ENCODE measurements around the gene MYRIP. TPM values are rescaled to one million over a fixed set of nuclear protein-coding genes. Genes with fewer than 3 reads are reported as not detected.
"Not testable (repeated sequence)": the region's sequence is repeated elsewhere in the genome, so short reads cannot be mapped to it uniquely, and the experiment has no call there.

MYRIP gene
- total RNA-seq, 2 experiments from 2014 or later, result not detected

- H3K9me3 Mint-ChIP-seq (ENCODE audit: low read depth), result peaks cover 4% of the 10 kb centered on the region
- H3K36me3 Mint-ChIP-seq, result no peaks in the 10 kb centered on the region
- H3K4me1 Mint-ChIP-seq, result no peaks in the 10 kb centered on the region
- H3K27me3 Mint-ChIP-seq, result peaks cover 4% of the 10 kb centered on the region
- CTCF ChIA-PET, result no interaction called here
- no peak overlapping the region for H3K27ac Mint-ChIP-seq
- ATAC-seq (no peak), DNase-seq (no peak)
- H3K4me3 Mint-ChIP-seq, result no peak overlapping the region
Observed at GRCh38 chr3:40020689-40021088, 211.3 kb downstream of the MYRIP start.

DNA sequence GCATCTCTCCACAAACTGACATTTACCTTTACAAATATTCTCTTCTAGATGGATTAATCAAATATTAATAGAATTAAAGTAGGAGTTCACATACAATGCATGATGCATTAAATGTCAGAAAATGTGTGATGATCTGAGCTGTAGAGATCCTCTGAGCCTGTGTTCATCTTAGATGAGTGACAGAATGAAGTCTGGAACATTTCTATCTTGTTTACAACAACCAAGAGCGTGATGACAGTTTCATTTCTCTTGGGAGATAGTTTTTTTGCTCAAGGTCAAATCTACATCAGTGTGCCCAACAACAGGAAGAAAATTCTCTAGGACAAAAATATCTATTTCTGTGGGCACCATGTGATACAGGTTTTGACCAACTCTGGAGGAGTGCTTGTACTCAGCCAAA is 211.9 kb downstream of the MYRIP start:
- Mint-ChIP-seq H3K4me3 (no peak overlapping the region), H3K36me3 (no peaks in the 10 kb centered on the region), H3K9me3 (ENCODE audit: low read depth) (peaks cover 9% of the 10 kb centered on the region), H3K27me3 (no peaks in the 10 kb centered on the region), H3K4me1 (no peaks in the 10 kb centered on the region), H3K27ac (no peak overlapping the region)
- DNase-seq, result no peak
- ATAC-seq, result no peak
- CTCF ChIA-PET, result no interaction called here

- no peak overlapping the region for H3K4me3 Mint-ChIP-seq
- H3K4me1 Mint-ChIP-seq, result no peaks in the 10 kb centered on the region
- no peak overlapping the region for H3K27ac Mint-ChIP-seq
- CTCF ChIA-PET, result no interaction called here
- peaks cover 13% of the 10 kb centered on the region for H3K9me3 Mint-ChIP-seq (ENCODE audit: low read depth)
- no peak for DNase-seq
- H3K36me3 Mint-ChIP-seq, result no peaks in the 10 kb centered on the region
- ATAC-seq, result no peak
- H3K27me3 Mint-ChIP-seq, result no peaks in the 10 kb centered on the region
Observed at GRCh38 chr3:40022297-40022827, 213.0 kb downstream of the MYRIP start.

GRCh38 chr3:40024526-40024925 is 215.1 kb downstream of the MYRIP start:
- H3K9me3 Mint-ChIP-seq (ENCODE audit: low read depth), result peaks cover 14% of the 10 kb centered on the region
- no peaks in the 10 kb centered on the region for H3K4me1 Mint-ChIP-seq
- H3K4me3 Mint-ChIP-seq, result no peak overlapping the region
- no peak overlapping the region for H3K27ac Mint-ChIP-seq
- no peaks in the 10 kb centered on the region for H3K36me3 Mint-ChIP-seq
- ATAC-seq (no peak), DNase-seq (no peak)
- no peaks in the 10 kb centered on the region for H3K27me3 Mint-ChIP-seq
- CTCF ChIA-PET, result no interaction called here

DNA sequence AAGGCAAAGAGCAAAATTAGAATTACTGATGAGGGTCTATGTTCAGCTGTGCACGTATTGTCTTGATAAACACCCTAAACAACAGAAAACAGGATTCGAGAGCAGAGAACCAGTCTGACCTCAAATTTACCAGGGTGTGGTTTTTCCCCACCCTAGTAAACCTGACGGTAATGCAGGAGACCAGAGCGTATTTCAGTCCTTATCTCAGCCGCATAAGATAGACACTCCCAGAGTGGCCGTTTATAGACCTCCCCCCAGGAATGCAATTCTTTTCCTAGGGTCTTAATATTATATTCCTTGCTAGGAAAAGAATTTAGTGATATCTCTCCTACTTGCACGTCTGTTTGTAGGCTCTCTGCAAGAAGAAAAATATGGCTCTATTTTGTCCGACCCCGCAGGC is 216.5 kb downstream of the MYRIP start:
- CTCF ChIA-PET, ATAC-seq, DNase-seq, H3K27ac Mint-ChIP-seq, H3K27me3 Mint-ChIP-seq, H3K4me3 Mint-ChIP-seq, H3K36me3 Mint-ChIP-seq, H3K4me1 Mint-ChIP-seq: not testable (repeated sequence)
- peaks cover 14% of the 10 kb centered on the region for H3K9me3 Mint-ChIP-seq (ENCODE audit: low read depth)

- DNase-seq (no peak), ATAC-seq (no peak)
- no peaks in the 10 kb centered on the region for H3K36me3 Mint-ChIP-seq
- H3K4me1 Mint-ChIP-seq, result no peaks in the 10 kb centered on the region
- CTCF ChIA-PET, result no interaction called here
- no peak overlapping the region for H3K27ac Mint-ChIP-seq
- no peak overlapping the region for H3K4me3 Mint-ChIP-seq
- H3K27me3 Mint-ChIP-seq, result no peaks in the 10 kb centered on the region
- H3K9me3 Mint-ChIP-seq (ENCODE audit: low read depth), result no peaks in the 10 kb centered on the region
Observed at GRCh38 chr3:40035177-40035576, 225.8 kb downstream of the MYRIP start.

DNA sequence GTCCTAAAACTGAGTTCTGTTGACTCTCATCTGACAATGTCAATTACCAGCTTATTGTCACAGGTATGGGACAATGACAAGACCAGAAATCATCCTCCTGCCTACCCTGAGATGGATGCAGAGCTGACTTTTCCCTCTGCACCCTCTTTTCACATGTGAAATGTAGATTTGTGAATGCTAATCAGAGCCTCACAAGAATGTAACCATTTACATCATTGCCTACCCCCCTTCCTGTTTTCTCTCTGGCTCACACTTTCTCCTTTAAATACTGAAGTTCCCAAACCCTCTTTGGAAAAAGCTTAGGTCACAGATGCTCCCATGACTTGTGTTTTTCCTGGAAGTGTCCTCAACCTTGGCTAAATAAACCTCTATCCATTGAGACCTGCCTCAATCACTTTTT is 228.2 kb downstream of the MYRIP start:
- no peaks in the 10 kb centered on the region for H3K9me3 Mint-ChIP-seq (ENCODE audit: low read depth)
- ATAC-seq, result no peak
- DNase-seq, result no peak
- no peaks in the 10 kb centered on the region for H3K36me3 Mint-ChIP-seq
- CTCF ChIA-PET, result no interaction called here
- no peaks in the 10 kb centered on the region for H3K27me3 Mint-ChIP-seq
- no peak overlapping the region for H3K27ac Mint-ChIP-seq
- no peak overlapping the region for H3K4me3 Mint-ChIP-seq
- H3K4me1 Mint-ChIP-seq, result no peaks in the 10 kb centered on the region

DNA sequence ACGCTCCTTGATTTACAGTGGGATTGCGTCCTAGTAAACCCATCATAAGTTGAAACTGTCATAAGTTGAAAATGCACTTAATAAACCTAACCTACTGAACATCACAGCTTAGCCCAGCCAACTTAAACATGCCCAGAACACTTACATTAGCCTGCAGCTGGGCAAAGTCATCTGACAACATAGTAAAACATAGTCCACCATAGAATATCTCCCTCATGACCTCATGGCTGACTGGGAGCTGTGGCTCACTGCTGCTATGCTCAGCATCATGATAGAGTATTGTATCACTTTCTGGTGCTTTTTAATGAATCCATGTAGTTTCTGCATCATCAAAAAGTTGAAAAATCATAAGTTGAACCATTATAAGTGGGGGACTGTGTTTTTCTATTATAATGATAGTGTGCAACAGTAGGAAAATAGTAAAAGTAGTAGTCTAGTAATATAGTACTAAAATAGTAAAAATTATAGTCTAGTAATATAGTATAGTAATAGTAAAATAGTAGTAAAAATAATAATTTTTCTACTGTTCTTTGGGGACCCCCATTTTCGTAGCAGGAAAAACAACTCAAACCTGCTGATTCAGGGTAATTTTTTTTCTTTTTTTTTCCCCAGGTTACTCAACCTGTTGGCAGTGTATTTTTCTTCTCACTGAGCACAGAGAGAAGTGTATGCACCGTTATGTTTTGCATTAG is 233.5 kb downstream of the MYRIP start:
- Mint-ChIP-seq H3K4me1 (no peaks in the 10 kb centered on the region), H3K9me3 (ENCODE audit: low read depth) (no peaks in the 10 kb centered on the region), H3K36me3 (no peaks in the 10 kb centered on the region), H3K27me3 (no peaks in the 10 kb centered on the region), H3K27ac (no peak overlapping the region), H3K4me3 (no peak overlapping the region)
- CTCF ChIA-PET, result no interaction called here
- ATAC-seq (no peak), DNase-seq (no peak)

- H3K4me1 Mint-ChIP-seq, result no peaks in the 10 kb centered on the region
- no peak overlapping the region for H3K27ac Mint-ChIP-seq
- no peak for ATAC-seq
Observed at GRCh38 chr3:40043444-40043755, 234.0 kb downstream of the MYRIP start.

DNA sequence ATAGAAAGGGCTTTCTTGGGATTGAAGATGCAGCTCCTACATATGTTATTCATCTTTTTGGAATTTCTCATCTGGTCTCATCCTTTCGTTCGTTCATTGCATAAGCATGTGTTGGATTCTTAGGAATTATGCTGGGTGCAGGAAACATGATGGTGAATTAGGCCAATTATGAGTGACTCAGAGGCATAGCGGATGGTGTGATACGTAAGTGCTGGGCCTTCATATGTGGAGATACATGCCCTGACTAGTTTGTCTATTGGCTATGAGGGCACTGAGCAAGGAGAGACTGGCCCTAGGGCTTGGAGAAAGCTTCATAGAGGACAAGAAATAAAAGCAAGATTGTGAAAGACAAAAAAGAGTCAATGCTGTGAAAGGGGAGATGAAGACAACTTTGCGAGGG is 235.1 kb downstream of the MYRIP start:
- H3K27ac Mint-ChIP-seq, result no peak overlapping the region
- ATAC-seq (no peak), DNase-seq (no peak)
- no peak overlapping the region for H3K4me3 Mint-ChIP-seq
- CTCF ChIA-PET, result no interaction called here
- no peaks in the 10 kb centered on the region for H3K9me3 Mint-ChIP-seq (ENCODE audit: low read depth)
- no peaks in the 10 kb centered on the region for H3K27me3 Mint-ChIP-seq
- no peaks in the 10 kb centered on the region for H3K36me3 Mint-ChIP-seq
- no peaks in the 10 kb centered on the region for H3K4me1 Mint-ChIP-seq

More at GRCh38 chr3:40043444-40043755, 234.0 kb downstream of the MYRIP start:
- no peaks in the 10 kb centered on the region for H3K36me3 Mint-ChIP-seq
- no peaks in the 10 kb centered on the region for H3K27me3 Mint-ChIP-seq
- H3K9me3 Mint-ChIP-seq (ENCODE audit: low read depth), result no peaks in the 10 kb centered on the region
- H3K4me3 Mint-ChIP-seq, result no peak overlapping the region
- no peak for DNase-seq
- CTCF ChIA-PET, result no interaction called here

DNA sequence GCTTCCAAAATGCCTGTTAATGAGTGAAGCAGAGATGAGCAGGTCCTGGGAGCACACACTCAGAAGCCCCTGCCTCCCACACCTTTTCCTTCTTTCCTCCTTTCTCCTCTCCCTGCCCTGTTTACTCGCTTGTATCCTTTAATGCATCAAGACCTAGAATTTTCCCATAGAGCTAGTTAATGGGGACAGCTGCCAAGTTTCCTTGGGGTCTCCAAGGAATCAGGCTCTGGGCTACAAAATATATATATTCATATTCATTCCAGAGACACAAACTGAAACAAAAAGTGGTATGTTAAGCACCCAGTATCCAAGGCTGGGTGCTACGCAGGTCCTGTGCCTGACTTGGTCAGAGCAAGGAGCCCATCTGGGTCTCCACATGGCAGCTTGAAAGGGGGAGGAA is 235.6 kb downstream of the MYRIP start:
- no peak for ATAC-seq
- H3K27me3 Mint-ChIP-seq, result peaks cover 2% of the 10 kb centered on the region
- no peak overlapping the region for H3K27ac Mint-ChIP-seq
- no peak overlapping the region for H3K4me3 Mint-ChIP-seq
- CTCF ChIA-PET, result no interaction called here
- no peaks in the 10 kb centered on the region for H3K4me1 Mint-ChIP-seq
- no peaks in the 10 kb centered on the region for H3K9me3 Mint-ChIP-seq (ENCODE audit: low read depth)
- no peak for DNase-seq
- H3K36me3 Mint-ChIP-seq, result no peaks in the 10 kb centered on the region

DNA sequence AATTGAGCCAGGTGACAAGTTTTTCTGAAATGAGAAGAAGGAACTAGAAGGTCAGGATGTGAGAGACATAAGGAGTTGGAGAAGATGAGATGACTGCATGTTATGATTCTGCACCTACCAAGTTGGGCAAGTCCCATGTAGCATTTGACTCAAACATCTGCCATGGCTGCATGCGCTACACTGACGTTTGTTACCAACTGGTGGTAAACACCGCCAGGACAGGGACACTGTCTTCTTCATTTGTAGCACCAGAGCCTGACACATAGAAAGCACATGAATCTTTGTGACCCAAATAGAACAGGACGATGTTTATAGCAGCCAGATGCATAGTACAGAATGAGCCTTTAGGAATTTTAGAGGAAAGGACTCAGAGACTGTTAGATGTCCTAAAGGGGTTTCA is 236.7 kb downstream of the MYRIP start:
- CTCF ChIA-PET, result no interaction called here
- no peak overlapping the region for H3K4me3 Mint-ChIP-seq
- H3K36me3 Mint-ChIP-seq, result no peaks in the 10 kb centered on the region
- no peaks in the 10 kb centered on the region for H3K4me1 Mint-ChIP-seq
- ATAC-seq (no peak), DNase-seq (no peak)
- H3K27me3 Mint-ChIP-seq, result peaks cover 2% of the 10 kb centered on the region
- H3K9me3 Mint-ChIP-seq (ENCODE audit: low read depth), result no peaks in the 10 kb centered on the region
- no peak overlapping the region for H3K27ac Mint-ChIP-seq

DNA sequence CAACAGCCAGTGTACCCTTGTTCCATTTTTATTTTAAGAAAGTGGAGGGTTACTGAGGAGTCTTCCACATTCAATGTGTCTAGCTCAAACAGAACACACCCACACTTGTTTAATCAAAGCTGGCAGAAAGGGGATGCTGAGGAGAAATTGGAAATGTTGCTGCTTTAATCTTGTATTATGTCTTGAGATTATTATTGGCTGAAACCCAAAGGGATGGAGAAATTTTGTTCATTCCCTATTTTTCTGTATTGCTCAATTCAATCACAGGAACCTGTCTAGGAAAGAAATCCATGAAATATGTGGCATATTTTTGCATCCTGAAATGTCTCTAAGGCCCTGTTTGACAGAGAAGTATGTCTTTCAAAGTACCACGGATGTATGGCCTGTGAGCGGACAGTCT is 238.0 kb downstream of the MYRIP start:
- CTCF ChIA-PET, result no interaction called here
- no peak overlapping the region for H3K27ac Mint-ChIP-seq
- no peaks in the 10 kb centered on the region for H3K4me1 Mint-ChIP-seq
- DNase-seq (no peak), ATAC-seq (no peak)
- no peaks in the 10 kb centered on the region for H3K9me3 Mint-ChIP-seq (ENCODE audit: low read depth)
- no peaks in the 10 kb centered on the region for H3K36me3 Mint-ChIP-seq
- H3K4me3 Mint-ChIP-seq, result no peak overlapping the region
- peaks cover 2% of the 10 kb centered on the region for H3K27me3 Mint-ChIP-seq

DNA sequence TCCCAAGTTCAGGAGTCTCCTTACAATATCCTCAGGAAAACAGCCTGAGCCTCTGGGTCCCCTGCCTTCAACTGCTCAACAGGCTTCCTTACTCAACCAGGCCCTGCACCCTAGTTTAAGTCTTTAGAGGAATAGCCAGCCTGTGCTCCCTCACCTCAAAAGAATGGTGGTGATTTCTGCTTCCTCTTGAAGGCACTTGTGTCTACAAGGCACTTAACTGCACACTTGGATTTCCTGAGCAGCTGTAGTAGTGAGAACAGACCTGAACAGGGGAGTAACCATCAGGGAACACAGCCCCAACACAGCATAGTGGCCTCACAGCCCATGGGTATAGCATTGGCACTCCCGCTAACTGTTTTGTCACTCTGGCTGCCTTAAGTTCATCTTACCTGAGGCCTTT is 244.3 kb downstream of the MYRIP start:
- H3K27ac Mint-ChIP-seq, result no peak overlapping the region
- CTCF ChIA-PET, result no interaction called here
- DNase-seq, result no peak
- H3K4me3 Mint-ChIP-seq, result no peak overlapping the region
- no peaks in the 10 kb centered on the region for H3K36me3 Mint-ChIP-seq
- H3K4me1 Mint-ChIP-seq, result no peaks in the 10 kb centered on the region
- H3K27me3 Mint-ChIP-seq, result peaks cover 2% of the 10 kb centered on the region
- no peak for ATAC-seq
- no peaks in the 10 kb centered on the region for H3K9me3 Mint-ChIP-seq (ENCODE audit: low read depth)

Measured in activated CD8-positive, alpha-beta memory T cell treated with anti-CD3 and anti-CD28 coated beads, Interleukin-2, amount 10 ng/mL, durations not matched to agents 7 days and 5 days (primary cell).